GM21576 (cell line): ENCODE data around the gene GPC2.
"Not testable (repeated sequence)": the region's sequence is repeated elsewhere in the genome, so short reads cannot be mapped to it uniquely, and the experiment has no call there.

Experiments
- ATAC-seq: cut with Tn5 transposase; IDR thresholded peaks from one replicate; pipeline ENCODE4 v1.9.1; 2021; ENCODE audit warnings: mild to moderate bottlenecking, moderate library complexity; ENCODE audit not compliant: unreplicated experiment

The GPC2 gene

DNA sequence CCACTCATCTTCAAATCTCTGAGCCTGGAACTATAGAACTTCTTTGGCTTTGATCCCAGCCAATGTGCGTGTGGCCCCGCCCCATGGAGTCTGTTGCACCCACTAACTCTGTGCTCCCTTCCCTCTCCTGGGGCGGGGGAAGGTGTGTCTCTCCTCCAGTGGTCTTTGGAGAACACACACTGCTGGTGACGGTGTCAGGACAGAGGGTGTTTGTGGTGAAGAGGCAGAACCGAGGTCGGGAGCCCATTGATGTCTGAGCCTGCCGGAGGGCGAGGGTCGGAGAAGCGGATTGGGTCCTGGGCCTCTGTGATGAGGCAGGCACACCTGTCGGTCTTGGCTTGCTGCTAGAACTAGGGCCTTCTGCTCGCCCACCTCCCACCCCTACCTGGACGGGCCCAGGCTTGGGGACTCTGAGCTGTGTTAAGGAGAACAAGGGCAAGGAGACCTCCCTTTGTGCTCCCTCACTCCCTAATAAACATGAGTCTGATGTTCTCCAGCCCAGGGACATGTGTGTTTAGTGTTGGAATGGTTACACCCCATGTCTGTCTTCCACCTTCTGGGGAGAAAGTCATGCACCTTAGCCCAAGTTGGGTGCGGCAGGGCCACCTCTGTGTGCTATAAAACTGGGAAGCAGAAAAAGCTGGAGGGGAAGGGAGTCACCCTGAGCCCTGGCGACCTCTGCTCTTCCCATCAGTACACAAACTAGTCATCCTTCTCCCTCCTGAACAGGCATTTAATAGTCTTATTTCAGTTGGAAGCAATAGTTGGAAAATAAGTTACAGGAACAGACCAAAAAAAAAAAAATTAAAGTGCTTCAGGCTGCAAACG lies 23.3 kb downstream of the GPC2 start:
- ATAC-seq: no peak

- no peak for ATAC-seq
Observed at GRCh38 chr7:100152937-100153666, 24.1 kb downstream of the GPC2 start.

DNA sequence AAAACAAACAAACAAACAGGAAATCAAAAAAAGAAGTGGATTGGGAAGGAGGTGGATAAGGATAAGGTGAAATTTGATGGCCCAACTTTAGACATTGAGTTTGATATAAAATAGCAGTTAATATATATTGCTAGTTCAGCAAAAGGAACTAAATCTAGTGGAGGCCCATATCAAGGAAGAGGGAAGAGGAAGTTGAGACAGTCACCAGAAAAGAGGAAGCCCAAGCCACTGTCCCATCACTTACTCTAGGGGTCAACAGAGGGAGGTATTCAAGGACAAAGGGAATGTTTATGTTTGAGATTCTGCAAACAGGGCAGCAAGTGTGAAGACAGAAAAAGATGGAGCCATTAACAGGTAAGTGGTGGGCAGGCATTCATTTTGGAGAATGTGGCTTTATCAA lies 24.8 kb downstream of the GPC2 start:
- ATAC-seq: no peak

DNA sequence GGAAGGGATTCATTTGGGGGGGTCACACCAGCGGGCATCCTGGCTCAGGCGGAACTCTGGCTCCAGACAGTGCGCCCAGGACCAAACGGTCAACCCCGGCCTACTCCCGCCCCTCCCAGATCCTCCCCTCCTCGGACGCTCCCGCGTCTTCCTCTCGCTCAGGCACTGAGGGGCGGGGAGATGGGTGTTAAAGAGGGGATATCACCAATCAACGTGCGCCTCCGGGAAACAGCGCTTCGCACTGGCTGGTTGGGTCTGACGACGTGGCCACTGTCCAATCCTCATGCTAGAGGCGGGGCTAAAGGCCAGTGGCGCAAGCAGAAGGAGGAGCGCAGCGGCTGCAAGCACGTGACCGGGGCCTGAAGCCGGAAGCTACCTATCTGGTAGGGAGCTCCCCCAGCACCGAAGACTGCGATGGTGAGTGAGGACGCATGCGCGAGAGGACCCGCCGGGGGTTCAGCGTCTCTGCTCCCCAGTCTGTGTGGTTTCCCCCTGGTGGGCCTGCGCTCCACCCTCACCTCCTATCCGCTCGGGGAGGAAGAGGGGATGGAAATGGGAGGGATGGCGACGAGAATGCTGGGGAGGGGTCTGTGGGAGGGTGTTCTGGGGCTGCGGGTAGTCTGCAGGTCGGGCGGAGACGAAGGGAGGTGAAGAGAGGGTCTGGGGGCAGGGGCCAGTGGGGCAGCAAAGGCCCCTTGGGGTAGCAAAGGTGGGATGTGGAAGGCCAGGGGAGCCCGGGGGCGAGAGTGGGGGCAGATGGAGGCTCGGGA lies 28.4 kb downstream of the GPC2 start, which contains the start of gene LAMTOR4:
TSS of gene LAMTOR4 (plus strand) at position 360 of the 770 bp plus-strand sequence. CDS start at position 415, 55 bp downstream.
- peak; percentile 98 for ATAC-seq

DNA sequence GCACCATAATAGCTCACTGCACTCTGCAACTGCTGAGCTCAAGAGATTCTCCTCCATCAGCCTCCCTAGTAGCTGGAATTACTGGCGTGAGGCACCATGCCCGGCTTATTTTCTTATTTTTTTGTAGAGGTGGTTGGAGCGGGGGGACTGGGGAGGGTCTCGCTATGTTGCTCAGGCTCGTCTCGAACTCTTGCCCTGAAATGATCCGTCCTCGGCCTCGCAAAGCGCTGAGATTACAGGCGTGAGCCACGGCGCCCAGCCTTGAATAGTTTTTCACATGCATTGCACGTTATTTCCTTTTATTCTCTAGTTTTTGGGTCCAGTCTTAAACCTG lies 29.0 kb downstream of the GPC2 start:
- ATAC-seq: no peak

- no peak for ATAC-seq
Observed at GRCh38 chr7:100147278-100147677, 29.9 kb downstream of the GPC2 start.

DNA sequence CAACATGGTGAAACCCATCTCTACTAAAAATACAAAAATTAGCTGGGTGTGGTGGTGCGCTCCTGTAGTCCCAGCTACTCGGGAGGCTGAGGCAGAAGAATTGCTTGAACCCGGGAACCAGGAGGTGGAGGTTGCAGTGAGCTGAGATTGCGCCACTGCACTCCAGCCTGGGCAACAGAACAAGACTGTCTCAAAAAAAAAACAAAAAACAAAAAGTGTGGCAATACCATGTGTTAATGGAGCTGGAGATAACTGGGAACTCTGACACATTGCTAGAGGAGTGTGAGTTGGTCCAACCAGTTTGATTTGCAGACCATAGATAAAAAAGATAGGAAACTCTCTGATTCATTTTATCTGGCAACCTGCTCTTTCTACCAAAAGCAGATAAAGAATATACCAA lies 30.8 kb downstream of the GPC2 start:
- not testable (repeated sequence) for ATAC-seq

DNA sequence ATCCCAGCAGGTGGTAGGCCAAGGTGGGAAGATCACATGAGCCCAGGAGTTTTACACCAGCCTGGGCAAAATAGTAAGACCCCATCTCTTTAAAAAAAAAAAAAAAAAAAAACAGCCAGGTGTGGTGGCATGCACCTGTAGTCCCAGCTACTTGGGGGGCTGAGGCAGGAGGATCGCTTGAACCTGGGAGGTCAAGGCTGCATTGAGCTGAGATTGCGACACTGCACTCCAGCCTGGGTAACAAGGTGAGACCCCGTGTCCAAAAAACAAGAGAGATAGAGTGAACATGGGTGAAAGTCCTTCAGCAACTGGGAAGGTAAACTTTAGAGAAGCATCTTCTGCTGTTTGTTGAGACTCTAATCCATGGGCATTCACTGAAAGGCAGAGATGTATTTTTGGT lies 34.7 kb downstream of the GPC2 start:
- no peak for ATAC-seq

DNA sequence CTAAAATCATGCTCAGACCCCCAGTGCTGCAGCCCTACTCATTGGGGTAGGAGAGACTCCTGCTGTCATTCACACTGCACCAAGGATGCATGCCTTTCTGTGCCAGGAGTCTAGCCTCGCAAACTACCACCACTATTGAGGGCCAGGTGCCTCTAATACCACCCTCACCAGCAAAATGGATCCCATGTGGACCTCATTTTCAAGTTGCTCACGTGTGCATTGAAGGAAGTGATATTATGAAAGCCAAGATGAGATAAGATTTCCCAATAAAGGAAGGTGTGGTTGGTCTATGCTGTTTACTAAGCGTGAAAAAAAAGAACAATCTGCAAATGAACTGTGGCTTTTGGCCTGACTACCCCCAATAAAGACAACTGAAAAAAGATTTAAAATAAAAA lies 35.6 kb downstream of the GPC2 start:
- no peak for ATAC-seq

- ATAC-seq: no peak
Observed at GRCh38 chr7:100137851-100138760, 39.1 kb downstream of the GPC2 start.

GRCh38 chr7:100132697-100133151 lies 44.5 kb downstream of the GPC2 start:
- ATAC-seq: no peak

- ATAC-seq: no peak
Observed at GRCh38 chr7:100132126-100132525, 45.1 kb downstream of the GPC2 start.

DNA sequence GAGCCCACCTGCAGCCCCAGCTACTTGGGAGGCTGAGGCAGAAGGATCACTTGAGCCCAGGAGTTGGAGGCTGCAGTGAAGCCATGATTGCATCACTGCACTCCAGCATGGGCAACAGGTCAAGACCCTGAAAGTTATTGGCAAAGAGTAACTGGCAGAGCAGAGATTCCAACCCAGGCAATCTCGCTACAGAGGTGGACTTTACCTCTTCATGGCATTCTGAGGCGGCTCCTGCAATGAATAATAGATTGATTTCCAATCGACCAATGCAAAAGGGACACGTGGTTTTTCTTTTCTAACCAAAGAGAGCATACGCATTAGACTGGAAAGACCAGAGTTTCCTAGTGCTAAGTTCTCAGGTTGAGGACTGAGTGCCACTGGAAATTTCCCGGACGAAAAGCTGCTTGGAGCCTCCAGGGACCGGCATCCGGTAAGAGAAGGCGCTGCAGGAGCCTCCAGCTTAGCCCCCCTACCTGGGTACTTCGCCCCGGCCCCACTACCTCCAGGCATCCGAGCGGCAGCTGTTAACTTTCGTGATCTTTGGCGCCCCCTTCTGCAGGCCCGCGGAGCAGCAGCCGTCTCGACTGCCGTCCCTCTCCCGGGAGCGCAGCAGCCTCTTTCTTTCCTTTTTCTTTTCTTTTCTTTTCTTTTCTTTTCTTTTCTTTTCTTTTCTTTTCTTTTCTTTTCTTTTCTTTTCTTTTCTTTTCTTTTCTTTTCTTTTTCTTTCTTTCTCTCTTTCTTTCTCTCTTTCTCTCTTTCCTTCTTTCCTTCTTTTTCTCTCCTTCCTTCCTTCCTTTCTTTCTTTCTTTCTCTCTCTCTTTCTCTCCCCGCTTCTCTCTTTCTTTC lies 46.4 kb downstream of the GPC2 start:
- ATAC-seq: no peak

GRCh38 chr7:100130220-100130607 lies 47.0 kb downstream of the GPC2 start:
- ATAC-seq: not testable (repeated sequence)

- ATAC-seq: no peak
Observed at GRCh38 chr7:100128637-100128963, 48.6 kb downstream of the GPC2 start.

DNA sequence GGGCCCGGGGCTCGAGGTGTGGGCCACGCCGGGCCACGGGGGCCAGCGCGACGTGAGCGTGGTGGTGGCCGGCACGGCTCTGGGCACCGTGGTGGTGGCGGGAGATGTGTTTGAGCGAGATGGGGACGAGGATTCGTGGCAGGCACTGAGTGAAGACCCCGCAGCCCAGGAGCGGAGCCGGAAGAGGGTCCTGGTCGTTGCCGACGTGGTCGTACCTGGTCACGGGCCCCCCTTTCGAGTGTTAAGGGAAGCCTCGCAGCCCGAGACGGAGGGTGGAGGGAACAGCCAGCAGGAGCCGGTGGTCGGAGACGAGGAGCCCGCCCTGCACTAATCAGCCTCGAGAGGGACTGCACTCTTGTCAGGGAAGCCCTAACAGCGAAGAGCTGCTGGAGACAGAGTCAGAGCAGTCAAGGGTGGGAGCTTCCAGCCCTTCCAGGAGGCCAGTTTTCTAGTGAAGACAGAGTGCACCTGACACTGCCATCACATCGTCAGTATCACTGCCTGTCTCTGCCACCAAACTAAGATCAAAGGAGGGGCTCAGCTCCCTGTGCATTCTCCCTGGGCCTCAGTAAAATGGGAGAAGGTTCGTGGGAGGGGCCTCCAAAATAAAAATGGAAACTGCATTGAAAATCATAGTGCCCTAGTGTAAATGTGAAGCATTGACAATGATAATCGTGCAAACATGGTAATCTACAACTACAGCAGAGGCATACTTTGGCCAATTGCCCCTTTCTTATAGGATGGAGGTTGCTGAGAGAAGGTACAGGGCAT lies 49.1 kb downstream of the GPC2 start:
- no peak for ATAC-seq

GRCh38 chr7:100126931-100127865 lies 50.0 kb downstream of the GPC2 start, which contains the start of gene MBLAC1:
TSS of gene MBLAC1 (plus strand) at chr7:100126967. CDS start at chr7:100127396, 429 bp downstream.
- peak; percentile 56 for ATAC-seq
